GM18526 (cell line): ENCODE data around the gene EGFR.

Experiments used
- POLR2A ChIP-seq: IDR thresholded peaks from 3 replicates; pipeline ENCODE4 v1.6.1; 2011; ENCODE audit not compliant: insufficient read length; ENCODE audit errors: extremely low read depth

EGFR gene

GRCh38 chr7:55044371-55044717, 25.5 kb downstream of the EGFR start:
- no peak for TF ChIP-seq POLR2A

GRCh38 chr7:55044791-55045190, 26.0 kb downstream of the EGFR start:
- TF ChIP-seq POLR2A = no peak

GRCh38 chr7:55046582-55047342, 27.9 kb downstream of the EGFR start:
- TF ChIP-seq POLR2A = no peak

- no peak for TF ChIP-seq POLR2A
Observed at GRCh38 chr7:55048221-55048859, 29.5 kb downstream of the EGFR start.

- TF ChIP-seq POLR2A = no peak
Observed at GRCh38 chr7:55050281-55050680, 31.5 kb downstream of the EGFR start.

GRCh38 chr7:55052081-55052480, 33.3 kb downstream of the EGFR start:
- no peak for TF ChIP-seq POLR2A

GRCh38 chr7:55052741-55053427, 34.1 kb downstream of the EGFR start:
- TF ChIP-seq POLR2A = no peak

GRCh38 chr7:55053651-55054571, 35.1 kb downstream of the EGFR start:
- TF ChIP-seq POLR2A = no peak

- no peak for TF ChIP-seq POLR2A
Observed at GRCh38 chr7:55054758-55055157, 35.9 kb downstream of the EGFR start.

- TF ChIP-seq POLR2A = no peak
Observed at GRCh38 chr7:55055479-55055878, 36.7 kb downstream of the EGFR start.

GRCh38 chr7:55056068-55056467, 37.3 kb downstream of the EGFR start:
- no peak for TF ChIP-seq POLR2A

- no peak for TF ChIP-seq POLR2A
Observed at GRCh38 chr7:55056577-55057480, 38.0 kb downstream of the EGFR start.

GRCh38 chr7:55058314-55058713, 39.5 kb downstream of the EGFR start:
- no peak for TF ChIP-seq POLR2A

GRCh38 chr7:55059021-55059420, 40.2 kb downstream of the EGFR start:
- TF ChIP-seq POLR2A = no peak
